NCI-H2227 (cell line): ENCODE measurements around the gene PAK4.
A peak's percentile ranks its signal among the peaks of the same experiment; 100 is the strongest.

Source experiments
- DNase-seq: peaks from one replicate; lab custom pipeline; 2025; ENCODE audit not compliant: unreplicated experiment; lab: John Stamatoyannopoulos, UW

PAK4 gene

DNA sequence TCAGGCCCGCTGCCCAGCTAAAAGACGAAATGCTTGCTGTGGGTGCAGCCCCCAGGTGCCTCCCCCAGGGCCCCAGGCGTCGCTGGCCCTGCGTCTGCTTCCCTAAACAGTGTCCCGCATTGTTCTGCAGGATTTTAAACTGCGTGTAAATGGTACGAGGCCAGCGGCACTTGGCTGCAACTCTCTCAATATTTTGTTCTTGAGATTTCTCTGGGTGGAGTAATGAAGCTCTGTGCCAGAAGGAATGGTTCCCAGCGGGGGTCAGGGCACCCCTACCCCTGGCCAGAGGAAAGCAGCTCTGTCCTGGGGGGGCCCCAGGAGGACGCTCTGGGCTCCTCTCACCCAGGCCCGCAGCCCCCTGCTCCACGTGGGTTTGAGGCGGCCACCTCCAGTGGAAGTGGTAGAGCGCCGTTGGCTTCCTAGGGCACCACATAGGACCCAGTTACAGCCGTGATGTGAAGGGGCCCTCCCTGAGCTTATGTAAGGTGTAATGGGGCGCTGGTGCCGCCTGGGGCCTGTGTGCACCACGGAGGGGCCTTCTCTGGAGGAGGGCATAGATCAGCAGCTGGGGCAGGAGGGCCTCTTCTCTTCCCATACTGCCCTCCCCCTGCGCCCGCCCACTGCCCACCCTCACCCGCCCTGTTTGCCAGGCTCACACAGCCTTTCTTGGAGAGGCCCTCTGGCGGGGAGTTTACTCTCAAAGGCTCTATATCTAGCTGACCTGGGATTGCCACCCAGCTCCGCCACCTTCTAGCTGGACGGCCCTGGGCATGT, 19.8 kb downstream of the PAK4 start:
- peak; percentile 93 for DNase-seq

DNA sequence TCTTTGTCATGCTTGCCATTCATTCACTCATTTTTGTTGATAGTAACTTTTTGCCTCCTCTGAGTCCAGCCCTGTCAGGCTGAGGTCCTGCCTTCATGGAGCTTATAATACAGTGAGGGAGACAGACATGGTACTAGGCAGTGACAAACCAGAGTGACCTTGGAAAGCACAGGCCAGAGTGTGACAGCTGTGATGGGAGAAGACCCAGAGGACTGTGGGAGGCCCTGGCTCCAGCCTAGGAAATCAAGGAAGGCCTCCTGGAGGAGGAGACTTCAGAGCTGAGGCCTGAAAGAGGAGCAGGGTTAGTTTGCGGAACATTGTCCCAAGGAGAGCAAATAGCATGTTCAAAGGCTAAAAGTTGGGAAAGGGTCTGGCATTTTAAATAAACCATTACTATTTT, 20.5 kb downstream of the PAK4 start:
- no peak for DNase-seq

DNA sequence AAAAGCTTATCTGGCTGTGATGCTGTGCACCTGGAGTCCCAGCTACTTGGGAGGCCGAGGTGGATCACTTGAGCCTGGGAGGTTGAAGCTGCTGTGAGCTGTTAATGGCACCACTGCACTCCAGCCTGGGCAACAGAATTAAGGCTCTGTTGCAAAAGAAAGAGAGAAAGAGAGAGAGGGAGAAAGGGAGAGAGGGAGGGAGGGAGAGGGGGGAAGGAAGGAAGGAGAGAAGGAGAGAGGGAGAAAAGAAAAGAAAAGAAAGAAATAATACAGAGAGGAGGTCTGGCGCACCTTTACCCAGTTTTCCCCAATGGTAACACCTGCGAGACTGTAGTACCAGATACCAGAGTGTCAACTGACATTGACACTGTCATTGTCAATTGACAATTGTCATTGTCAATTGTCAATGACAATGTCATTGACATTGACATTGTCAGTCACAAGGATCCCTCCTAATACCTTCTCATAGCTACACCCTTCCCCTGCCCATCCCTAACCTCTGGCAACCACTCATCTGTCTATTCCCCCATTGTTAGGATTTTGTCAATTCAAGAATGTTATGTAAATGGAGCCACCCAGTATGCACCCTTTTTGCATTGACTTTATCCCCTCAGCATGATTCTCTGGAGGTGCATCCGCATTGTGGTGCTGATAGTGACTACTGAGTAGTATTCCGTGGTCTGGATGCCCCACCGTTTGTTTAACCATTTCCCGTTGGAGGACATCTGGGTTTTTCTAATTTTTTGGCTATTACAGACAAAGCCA, 21.3 kb downstream of the PAK4 start:
- DNase-seq, result no peak

DNA sequence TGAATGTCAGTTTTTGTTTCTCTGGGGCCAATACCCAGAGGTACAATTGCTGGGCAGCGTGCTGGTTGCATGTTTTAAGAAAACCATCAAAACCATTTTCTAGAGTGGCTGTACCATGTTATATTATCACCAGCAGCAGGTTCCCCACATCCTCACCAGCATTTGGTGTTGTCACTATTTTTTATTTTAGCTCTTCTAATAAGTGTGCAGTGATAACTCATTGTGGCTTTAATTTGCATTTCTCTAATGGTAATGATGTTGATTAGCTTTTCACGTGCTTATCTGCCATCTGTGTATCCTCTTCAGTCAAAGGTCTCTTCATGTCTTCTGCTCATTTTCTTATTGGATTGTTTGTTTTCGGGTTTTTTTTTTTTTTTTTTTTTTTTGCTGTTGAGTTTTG, 21.9 kb downstream of the PAK4 start:
- DNase-seq, result no peak

DNA sequence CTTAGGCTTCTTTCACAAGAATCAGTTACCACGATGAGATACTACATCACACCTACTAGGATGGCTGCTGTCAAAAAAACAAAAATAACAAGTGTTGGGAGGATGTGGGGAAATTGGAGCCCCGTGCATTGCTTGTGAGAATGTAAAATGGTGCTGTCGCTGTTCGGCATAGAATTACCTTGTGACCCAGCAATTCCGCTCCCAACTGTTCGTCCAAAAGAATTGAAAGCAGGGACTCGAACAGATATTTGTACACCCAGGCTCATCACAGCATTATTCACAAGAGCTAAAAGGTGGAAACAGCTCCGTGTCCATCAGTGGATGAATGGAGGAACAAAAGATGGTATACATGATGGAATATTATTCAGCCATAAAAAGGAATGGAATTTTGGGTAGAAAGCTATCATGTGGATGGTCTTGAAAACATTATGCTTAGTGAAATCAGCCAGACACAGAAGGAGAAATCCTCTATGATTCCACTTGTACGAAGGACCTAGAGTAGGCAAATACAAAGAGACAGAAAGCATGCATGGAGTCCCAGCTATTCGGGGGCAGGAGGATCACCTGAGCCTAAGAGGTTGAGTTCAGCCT, 23.4 kb downstream of the PAK4 start:
- DNase-seq, result no peak

DNA sequence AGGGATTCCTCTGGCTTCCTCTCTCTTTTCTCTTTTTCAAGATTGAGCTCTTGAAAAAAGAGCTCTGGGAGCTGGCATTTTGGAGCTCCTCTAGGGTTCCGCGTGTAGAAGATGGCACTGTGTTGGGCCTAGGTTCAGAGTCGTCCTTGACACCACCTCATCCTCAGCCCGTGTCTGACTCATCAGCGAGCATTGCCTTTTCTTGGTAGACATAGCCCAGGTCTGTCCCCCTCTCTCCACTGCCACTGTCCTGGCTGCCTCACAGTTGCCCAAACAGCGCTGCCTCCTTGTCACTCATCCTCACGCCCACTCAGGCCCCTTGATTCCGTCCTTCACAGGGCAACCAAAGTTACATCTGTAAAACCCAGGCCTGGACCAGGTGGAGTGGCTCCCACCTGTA, 24.6 kb downstream of the PAK4 start:
- DNase-seq, result no peak

DNA sequence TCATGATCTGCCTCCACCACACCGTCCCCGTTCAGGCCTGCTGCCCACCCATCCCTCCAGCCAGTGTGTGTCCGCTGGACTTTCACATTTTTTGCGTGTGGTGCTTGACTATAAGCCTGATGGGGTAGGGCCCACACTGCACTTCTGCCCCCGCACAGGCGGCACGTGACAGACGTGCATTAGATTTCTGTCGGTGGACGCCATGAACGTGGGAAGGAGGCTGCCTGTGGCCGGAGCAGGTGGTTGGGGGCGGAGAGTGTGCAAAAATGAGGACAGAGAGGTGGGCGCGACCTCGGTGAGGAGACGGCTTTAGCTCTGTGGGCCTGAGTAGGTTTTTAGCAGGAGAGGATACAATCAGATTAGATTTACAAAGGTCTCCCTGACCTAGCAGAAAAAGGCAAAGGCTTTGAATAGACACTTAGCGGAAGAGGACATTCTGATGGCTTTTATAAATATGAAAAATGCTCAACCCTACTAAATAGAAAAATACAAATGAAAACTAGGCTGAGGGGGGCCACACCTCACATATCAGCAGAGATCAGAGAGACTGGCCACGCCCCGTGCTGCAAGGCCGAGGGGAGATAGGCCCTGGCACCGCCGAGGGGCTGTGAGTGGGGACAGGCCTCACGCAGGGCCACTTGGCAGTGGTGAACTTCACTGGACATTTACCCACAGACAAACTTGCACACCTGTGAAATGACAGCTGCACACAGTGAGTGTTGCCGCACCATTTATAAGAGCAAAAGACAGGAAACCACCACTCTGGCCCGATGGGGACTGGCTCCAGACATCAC, 25.4 kb downstream of the PAK4 start:
- DNase-seq, result no peak

DNA sequence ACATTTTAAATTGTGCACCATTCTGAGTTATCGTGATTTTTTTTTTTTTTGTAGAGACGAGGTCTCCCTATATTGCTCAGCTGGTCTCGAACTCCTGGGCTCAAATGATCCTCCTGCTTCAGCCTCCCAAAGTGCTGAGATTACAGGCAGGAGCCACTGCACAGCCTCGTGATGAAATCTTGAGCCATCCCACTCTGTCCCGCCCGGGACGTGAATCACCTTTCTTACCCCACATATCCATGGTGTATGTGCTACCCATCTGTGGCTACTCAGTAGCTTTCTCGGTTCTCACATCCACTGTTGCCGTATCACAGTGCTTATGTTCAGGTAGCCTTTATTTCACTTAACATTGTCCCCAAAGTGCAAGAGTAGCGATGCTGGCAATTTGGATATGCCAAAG, 26.5 kb downstream of the PAK4 start:
- no peak for DNase-seq

DNA sequence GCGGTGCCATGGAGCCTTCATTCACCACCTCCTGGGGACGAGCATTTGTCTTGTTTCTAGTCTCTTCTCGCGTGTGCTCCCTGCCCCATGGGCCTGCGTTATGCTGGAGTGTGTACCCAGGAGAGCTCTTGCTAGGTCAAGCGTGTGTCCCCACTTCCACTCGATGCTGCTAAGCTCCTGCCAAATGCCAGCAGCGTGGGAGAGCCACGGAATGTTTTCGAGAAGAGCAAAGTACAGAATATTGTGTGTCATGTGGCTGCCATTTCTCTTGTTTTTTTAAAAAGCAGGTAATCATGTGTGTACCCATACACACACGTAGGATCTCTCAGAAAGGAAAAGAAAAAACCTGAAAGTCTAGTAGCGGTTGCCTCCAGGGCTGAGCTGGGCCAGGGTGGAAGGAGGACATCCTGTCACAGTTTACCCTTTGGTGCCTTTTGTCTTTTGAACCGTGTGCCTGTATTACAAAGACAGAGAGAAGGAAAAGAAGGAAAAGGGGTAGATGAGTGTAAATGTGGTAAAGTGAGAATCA, 28.6 kb downstream of the PAK4 start:
- no peak for DNase-seq

DNA sequence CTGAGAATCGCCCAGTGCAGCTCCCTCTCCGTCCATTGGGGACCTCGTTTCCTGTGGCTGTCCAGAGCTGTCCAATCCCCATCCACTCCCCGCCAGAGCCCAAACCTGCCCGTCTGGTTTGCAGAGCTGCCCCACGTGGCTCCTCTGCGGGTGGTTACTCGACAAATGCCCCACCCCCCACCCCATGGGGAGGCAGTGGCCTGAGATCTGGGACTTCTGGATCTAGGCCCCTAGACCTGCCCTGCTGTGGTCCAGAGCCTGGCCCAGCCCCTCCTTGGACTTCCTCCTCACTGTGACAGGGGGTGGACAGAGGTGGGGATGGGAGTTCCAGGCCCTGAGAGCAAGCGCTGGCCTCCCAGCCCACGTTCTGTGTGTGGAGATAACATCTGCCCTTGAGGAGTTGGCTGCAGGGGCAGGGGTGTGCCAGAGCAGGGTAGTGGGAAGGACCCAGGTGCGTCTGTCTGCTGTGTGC, 29.1 kb downstream of the PAK4 start:
- no peak for DNase-seq

DNA sequence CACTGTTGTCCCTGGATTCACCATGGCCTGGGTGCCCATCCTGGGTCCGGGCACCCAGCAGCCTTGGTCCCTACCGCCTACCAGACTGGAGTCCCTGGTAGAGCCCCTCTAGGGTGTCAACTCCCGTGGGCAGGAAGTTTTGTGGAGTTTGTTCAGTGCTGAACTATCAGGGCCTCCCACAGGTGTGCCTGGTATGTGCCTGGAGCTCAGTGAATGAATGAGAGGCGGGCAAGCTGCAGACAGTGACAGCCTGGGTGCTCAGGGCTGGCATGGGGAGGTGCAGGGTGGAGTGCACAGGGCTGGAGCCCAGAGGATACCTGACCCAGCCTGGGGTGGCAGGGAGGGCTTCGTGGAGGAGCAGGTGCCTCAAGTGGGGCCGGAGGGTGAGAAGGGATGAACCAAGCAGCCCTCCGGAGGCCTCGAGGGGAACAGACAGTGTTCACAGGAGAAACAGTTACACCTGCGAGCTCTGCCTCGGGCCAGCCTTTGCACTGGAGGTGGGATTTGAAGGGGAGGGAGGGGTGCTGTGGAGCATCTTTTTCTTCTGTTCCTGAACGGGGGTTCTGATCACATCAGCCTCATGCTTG, 29.6 kb downstream of the PAK4 start:
- DNase-seq, result no peak

DNA sequence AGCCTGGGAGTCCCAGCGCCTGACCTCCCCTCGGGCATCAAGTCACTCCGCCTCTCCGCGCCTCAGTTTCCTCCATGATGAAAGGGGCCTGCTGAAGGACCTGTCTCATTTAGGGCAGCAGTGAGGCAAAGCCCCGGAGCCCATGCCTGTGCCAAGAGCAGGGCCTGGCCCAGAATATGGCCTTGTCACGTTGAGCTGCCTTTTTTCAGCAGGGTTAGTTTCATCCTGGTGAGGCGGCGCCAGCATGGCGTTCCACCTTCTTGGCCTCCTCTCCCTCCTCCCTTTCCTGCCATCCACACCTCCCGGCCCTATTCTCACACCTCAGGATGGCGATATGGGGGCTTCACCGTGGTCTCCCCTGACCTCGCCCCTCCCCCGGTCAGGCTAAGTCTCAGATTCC, 30.2 kb downstream of the PAK4 start:
- no peak for DNase-seq

DNA sequence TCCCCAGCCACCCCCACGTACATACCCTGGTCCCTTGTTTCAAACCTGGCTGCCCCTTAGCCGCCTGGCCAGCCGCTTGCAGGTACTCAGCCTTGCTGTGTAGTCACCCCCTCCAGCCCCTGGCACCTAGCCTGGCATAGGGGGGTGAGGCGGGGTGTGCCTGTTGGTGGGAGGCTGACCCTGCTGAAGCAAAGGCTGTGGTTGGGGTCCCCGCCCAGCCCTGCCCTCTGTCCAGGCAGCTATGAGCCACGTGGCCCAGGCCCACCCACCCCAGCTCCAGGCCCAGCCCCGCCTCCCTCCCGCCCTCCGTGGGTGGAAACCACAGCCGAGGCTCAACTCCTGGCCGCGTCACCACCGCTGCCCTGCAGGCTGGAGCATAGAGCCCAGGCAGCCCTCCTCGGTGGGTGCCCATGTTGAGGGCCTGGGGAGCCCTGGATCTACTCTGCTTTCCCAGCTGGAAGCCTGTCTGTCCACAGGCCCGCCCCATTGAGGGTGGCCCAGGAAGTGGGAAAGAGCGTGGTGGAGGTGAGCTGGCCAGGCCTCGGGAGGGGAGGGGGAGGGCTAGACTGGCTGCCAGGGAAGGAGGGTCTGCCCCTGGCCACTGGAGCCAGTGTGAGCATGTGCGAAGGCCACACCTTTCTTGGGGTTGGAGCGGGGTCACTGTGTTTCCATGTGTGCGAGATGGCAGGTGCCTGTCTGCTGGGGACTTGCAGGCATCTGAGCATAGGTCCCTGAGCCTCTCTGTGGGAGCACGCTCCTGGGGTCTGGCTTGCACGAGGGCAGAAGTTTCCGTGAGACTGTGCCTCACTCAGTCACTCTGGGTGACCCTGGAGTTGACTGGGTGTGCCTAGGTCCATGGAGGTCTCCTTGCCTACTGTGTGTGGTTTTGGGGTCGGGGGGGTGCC, 31.0 kb downstream of the PAK4 start:
- peak; percentile 57 for DNase-seq

DNA sequence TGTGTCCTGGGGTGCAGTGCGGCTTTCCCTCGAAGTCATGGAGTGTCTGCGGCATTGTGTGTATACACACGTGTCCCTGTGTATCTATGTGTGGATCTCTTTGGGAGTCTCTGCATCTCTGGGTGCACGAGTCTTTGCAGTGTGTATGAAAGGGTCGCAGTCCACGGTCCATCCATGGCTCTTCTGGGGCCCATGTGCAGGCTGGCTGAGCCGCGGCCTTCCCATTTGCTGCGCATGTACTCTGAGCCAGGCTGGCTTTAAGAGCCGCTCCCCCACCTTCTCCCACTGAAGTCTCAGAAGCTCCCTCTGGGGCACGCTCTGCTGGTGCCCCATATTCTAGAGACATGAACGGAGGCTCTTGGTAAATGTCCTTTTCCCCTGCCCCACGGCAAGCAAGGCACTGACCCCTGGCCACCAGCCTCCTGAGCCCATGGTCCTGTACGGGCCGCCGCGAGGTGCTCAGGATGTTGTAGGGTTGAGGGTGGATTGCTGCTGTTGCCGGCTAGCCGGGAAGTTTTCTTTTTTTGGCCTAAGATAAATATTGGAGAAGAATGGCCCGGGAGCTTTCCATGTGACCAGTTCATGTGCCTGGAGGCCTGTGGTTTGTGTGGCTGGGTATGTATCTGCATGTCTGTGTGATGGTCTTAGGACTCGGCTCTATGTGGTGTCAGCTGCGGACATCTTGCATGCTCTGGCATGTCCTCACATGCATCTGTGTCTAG, 31.9 kb downstream of the PAK4 start:
- DNase-seq, result no peak

DNA sequence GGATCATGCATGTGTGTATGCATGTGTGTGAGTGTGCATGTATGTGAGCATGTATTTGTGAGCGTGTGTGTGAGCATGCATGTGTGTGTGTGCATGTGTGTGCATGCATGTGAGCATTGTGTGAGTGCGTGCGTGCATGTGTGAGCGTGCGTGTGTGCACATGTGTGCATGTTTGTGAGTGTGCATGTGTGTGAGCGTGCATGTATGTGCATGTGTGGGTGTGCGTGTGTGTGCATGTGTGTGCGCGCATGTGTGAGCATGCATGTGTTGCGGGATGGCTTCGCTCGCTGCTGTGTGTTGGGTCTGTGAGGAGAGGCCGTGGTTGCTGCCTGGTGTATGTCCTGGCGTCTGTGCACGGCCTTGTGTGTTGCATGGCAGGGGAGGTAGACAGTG, 32.4 kb downstream of the PAK4 start:
- DNase-seq, result no peak

DNA sequence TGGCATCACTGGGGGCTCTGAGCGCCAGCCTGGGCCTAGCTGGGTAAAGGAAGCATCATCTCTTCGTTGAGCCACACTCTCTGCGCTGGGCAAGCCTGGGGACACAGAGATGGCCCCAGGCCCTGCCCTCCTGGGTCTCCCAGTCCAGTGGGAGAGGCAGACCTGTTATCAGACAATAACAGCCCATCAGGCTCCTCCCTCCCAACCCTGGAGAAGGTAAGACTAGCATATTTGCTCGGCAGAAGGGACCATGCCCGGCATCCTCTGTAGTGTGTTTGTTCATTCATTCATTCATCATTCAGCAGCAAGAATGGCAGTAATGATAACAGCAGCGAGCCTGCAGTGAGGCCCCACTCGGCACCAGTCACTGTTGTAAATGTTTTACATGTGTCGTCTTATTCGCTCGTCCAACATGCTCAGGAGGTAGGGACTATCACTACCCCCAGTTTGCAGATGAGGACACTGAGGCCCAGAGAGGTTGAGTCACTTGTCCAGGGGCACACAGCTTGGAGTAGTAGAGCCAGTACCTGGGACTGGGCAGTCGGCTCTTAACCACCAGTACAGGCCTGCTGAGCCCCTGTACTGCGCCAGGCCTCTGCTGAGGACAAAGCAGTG, 33.2 kb downstream of the PAK4 start:
- no peak for DNase-seq

DNA sequence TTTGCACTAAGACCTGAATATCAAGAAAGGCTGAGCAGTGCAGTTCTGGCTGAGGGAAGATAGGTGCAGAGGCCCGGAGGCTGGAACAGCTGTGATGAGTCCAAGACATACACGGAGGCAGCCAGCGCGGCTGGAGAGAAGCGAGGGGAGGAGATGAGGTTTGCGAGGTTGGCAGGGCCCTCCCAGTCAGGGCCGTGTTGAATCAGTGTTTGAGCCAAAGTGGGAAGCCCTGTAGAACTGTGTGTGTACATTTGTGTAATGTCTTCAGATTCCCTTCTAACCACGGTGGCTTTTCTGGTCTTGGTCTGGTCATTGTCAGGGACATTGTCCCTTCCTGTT, 34.9 kb downstream of the PAK4 start:
- DNase-seq, result no peak

DNA sequence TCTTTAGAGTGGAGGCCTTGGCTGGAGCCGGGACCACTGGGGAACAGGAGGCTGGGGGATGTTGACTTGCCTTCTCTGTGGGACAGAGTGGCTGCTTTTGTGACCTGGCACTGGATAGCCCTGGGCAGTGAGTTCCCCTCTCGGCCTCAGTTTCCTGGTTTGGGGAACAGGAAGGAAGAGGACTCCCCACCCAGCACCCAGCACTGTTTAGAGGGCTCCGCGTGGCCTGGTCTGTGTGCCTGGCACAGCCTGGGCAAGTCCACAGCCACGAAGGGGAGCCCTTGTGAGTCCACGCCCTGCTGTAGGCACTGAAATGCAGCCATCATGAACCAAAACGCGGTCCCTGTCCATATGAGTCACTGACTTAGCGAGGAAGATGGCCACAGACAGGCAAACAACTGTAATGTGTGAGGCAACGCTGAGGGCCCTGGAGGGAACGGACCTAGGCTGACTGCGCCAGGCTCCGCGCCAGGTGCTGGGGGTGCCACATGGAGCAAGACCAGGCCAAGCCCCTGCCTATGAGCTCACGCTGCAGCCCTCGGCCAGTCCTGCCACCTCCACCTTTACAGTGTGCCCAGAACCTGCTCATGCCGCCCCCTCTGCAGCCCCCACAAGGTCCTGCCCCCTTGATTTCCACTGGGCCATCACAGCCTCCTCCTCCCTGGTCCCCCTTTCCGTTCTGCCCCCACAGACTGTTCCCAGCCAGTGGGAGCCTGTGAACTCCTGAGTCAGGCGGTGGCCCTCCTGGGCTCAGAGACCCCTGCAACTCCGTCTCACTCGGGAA, 35.5 kb downstream of the PAK4 start:
- no peak for DNase-seq
